ENCODE results near the gene HES1.

Gene HES1

GRCh38 chr3:194168994-194169393 lies 33.0 kb downstream of the HES1 start:
- peak in 3 of 4 experiments; percentile 9 to 20 (median 18) for DNase-seq

DNA sequence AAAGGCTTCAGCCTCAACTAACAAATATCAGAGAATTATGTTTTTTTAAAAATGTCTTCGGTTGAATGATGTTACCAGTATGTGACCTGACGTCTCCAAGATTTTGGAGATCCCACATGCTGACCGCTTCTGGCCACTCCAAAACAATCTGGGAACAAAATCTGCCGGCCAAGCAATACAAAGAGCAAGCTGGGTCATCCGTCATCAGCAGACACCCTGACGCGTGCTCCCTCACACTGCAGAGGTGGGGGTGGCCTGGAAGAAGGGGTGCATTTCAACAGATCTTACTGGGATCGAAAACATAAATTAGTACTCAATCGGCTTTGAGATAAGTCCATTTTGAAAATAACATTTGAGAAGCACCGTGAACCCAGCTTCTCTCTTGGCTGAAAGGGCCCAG lies 33.6 kb downstream of the HES1 start:
- no peak for DNase-seq

DNA sequence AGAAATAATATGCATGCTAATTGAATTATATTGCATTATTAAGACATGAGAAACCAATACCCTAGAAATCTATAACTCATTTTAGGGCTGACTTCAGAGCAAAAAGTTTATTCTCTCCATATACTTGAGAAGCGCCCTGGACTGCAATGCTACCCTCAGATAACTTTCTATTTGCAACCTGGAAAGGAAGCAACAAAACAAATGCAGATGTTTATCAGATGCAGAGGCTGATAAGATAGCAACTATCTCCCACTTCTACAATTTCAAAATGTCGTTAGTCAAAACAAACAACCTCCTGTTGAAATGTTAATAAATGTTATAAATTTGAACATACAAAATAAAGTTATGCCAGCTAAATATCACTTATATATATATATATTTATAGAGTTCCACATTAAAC lies 34.8 kb downstream of the HES1 start:
- no peak for DNase-seq

- no peak for DNase-seq
These were observed 38.5 kb downstream of the HES1 start for GRCh38 chr3:194174406-194174805.

- no peak for DNase-seq
These were observed 39.0 kb downstream of the HES1 start for GRCh38 chr3:194174980-194175379.

DNA sequence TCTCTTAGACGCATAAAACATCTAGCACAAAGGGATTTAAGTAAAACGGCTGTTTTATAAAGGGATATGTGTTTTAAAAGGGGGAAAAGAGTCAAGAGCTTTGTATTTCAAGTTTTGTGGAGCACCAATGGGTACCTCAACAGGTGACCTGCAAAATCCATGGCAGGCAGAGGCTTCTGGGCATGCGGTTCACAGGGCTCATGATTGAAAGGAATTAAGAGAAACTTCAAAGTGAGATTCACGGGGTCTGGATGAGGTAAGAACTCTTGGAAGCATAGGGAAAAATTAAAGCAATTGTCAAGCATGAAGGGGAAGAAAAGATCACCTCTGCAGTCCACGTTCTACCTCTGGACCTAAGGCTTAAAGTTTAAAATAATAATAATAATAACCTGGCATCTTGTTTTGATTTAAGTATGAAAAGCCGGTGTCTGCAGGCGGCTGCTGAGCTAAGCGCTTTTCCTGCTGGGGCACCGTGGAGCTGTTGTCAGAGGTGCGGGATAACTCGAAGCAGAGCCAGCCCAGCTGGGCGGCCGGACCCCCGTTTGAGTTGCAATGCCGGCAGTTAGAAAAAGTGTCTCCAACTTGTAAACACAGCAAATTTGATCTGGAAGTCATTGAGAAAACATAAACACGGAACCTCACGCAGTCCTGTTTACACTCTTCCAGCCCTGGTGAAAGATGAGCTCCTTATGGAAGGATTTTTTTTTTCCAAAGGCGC lies 40.5 kb downstream of the HES1 start:
- no peak for DNase-seq

- DNase-seq = no peak
These were observed 41.2 kb downstream of the HES1 start for GRCh38 chr3:194177141-194177540.

GRCh38 chr3:194178128-194178527 lies 42.2 kb downstream of the HES1 start:
- no peak for DNase-seq

- no peak for DNase-seq
These were observed 42.7 kb downstream of the HES1 start for GRCh38 chr3:194178669-194179068.

- DNase-seq = no peak
These were observed 44.6 kb downstream of the HES1 start for GRCh38 chr3:194180570-194180969.

DNA sequence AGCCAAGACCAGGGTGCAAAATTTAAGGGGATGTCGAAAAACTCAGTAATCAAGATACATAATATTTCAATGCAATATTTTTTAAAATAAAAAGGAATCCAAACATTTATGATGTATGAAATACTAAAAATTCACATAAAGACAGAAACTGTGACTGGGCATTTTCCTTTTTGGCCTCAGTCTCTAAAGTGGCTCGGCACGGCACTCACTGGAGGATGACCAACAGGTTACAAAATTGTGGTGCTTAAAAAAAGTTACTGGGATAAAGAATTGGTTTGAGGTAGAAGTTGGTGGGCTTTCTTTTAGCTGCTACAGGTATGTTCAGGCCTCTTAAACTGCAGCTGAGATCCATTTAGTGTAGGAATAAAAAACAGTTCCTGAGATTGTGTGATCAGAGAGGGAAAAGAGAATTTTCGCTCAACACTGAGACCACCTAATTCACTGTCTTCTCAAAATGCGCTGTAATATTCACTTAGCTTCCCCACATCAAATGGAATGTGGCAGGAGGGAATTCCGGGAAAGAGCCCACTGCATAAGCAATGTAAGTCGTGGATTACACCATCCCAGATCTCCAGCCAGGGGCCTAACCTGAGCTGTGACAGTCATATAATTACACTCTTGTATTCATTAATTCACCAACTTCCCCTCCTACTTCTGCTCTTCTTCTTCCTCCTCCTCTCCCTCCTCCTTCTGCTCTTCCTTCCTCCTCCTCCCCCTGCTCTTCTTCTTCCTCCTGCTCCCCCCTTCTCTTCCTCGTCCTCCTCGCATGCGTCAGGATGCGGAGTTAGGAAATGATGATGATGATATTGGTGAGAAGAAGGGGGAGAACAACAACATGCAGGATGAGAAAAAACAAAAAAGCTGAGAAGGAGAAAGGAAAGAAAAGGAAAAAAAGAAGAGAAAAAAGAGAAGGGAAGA lies 45.9 kb downstream of the HES1 start:
- DNase-seq = no peak

DNA sequence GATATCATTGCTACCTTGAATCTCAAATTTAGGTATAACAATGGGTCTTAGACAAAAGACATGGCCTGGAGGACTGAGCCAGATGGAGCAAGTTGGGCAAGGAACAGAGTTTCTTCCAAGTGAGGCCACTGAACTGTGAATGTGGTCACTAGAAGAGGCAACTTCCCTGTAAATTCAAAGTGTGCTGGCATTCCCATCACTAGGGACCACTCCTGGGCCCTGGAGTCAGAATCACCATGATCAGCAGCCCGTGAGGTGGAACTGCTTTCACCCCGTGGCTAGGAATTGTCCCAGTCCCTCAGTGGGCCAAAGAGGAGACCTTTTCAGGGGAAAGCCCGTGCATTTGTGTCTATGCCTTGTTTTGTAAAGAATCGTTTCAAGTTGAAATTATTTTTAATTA lies 47.3 kb downstream of the HES1 start:
- no peak for DNase-seq

GRCh38 chr3:194184265-194184751 lies 48.4 kb downstream of the HES1 start:
- DNase-seq = no peak

- DNase-seq = no peak
These were observed 48.9 kb downstream of the HES1 start for GRCh38 chr3:194184801-194185200.

GRCh38 chr3:194185221-194185620 lies 49.3 kb downstream of the HES1 start:
- no peak for DNase-seq

DNA sequence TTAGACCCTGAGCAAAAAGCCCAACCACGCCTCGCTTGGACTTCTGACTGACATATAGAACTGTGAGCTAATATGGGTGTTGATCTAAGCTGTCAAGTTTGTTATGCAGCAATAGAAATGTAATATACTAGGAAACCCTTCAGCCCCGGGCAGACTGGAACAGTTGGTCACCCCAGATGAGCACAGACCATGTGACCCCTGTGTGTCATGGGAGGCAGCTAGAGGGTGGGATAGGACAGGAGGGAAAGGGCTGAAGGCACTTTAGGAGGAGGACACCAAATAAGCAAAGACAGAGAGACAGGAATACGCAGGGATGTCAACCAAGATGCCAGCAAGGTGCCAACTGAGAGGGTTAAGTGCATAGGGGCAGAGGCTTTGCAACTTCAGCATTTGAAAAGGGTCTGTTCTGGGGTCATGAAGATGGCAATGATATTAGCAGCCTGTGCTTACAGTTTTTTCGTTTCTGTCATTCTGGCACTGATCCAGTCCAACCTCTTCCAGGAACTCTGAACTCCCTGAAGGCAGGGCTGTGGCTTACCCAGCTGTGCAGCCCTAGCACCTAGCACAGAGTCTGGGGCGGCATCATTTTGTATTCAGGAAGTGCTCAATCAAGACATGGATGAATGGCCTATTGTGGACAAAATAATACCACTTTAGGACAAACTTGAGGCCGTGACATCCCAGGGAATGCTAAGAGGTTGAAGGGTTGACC lies 51.4 kb downstream of the HES1 start:
- no peak for DNase-seq

All from suppressor macrophage (primary cell).